ENCODE results near the gene LY6G6C.

LY6G6C gene, protein sequence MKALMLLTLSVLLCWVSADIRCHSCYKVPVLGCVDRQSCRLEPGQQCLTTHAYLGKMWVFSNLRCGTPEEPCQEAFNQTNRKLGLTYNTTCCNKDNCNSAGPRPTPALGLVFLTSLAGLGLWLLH

DNA sequence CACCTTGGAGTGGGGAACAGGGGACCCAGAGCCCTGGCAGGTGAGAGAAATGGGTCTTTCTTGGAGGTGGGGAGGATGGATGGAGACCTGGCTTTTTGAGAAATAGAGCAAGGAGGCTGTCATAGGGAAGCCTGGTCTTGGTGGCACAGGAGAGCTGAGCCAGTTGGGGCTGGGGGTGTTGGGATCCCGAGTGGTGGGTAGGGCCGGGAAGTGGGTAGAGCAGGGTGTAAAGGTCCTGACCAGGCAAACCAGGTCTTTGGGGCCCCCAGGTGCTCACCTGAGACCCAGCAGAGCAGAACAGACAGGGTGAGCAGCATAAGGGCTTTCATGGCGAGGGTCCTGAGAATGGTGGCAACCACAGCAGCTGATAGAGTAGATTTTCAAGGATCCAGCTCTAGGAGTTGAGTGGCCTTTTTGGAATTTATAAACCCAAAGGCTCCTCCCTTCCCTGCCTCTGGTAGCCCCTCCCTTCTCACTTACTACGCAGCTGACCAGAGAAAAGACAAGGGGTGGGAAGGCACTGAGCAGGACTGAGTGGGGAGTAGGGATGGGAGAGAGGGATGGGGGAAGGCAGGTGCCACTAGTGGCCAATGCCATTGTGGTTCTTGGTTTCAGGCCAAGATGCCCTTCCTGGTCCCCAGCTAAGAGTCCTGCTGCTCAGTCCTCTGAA, at the start of gene LY6G6C:
LY6G6C (minus strand) TSS at position 396 of the 670 bp plus-strand sequence; CDS start at position 329, 67 bp downstream.
- H3K4me3 ChIP-seq (ENCODE audit: low read depth, low read length) = no peak within 1 kb of the TSS
- TF ChIP-seq, protein P1, sequence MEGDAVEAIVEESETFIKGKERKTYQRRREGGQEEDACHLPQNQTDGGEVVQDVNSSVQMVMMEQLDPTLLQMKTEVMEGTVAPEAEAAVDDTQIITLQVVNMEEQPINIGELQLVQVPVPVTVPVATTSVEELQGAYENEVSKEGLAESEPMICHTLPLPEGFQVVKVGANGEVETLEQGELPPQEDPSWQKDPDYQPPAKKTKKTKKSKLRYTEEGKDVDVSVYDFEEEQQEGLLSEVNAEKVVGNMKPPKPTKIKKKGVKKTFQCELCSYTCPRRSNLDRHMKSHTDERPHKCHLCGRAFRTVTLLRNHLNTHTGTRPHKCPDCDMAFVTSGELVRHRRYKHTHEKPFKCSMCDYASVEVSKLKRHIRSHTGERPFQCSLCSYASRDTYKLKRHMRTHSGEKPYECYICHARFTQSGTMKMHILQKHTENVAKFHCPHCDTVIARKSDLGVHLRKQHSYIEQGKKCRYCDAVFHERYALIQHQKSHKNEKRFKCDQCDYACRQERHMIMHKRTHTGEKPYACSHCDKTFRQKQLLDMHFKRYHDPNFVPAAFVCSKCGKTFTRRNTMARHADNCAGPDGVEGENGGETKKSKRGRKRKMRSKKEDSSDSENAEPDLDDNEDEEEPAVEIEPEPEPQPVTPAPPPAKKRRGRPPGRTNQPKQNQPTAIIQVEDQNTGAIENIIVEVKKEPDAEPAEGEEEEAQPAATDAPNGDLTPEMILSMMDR (IDR thresholded peaks at IDR 0.05; ENCODE audit: control insufficient read depth, extremely low read depth, insufficient read depth) = no peak
- DNase-seq (ENCODE audit: low read depth) = no peak

DNA sequence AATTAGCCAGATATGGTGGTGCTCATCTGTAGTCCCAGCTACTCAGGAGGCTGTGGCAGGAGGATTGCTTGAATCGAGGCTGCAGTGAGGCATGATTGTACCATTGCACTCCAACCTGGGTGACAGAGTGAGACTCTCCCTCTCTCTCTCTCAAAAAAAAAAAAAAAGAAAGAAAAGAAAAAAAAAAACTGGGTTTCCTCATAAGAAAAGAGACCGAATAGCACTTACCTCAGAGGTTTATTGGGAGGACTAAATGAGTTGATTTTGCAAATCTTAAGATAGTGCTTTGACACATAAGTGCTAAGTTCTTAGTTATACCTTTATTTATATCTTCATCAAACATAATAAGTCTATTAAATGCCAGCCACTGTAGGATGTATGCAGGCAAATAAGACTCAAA, 49.3 kb upstream of the LY6G6C start:
- DNase-seq (ENCODE audit: low read depth) = no peak
- no peak overlapping the region for H3K4me3 ChIP-seq (ENCODE audit: low read depth, low read length)
- TF ChIP-seq, protein P1 (IDR thresholded peaks at IDR 0.05; ENCODE audit: control insufficient read depth, extremely low read depth, insufficient read depth) = no peak

DNA sequence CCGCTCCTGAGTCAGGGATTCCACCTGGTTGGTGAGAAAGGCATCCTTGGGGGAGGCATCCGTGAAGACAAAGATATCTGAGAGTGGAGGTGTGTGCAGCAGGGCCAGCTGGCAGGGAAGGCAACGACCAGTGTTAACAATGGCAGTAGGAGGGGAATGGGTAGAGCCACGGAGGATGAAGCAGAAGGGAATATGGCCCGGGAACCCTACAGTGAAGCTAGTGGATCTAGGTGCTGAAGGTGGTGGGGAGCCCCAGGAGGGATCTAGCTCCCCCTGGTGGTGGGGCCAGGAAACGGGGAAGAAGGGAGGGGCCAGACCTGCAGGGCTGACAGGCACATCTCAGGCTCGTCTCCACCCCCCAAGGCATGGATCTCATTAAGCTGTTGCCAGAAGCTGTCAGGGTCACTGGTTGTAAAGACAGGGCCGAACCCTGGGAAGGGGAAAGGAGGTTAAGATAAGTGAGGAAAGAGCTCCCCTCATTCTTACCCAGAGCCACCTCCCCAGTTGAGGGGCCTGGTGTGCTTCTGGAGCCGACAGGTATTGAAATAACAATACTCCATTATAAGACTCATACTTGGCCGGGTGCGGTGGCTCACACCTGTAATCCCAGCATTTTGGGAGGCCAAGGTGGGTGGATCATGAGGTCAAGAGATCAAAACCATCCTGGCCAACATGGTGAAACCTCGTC, 48.3 kb upstream of the LY6G6C start:
- TF ChIP-seq, protein P1 (IDR thresholded peaks at IDR 0.05; ENCODE audit: control insufficient read depth, extremely low read depth, insufficient read depth) = peak; percentile 78
- no peak for DNase-seq (ENCODE audit: low read depth)

DNA sequence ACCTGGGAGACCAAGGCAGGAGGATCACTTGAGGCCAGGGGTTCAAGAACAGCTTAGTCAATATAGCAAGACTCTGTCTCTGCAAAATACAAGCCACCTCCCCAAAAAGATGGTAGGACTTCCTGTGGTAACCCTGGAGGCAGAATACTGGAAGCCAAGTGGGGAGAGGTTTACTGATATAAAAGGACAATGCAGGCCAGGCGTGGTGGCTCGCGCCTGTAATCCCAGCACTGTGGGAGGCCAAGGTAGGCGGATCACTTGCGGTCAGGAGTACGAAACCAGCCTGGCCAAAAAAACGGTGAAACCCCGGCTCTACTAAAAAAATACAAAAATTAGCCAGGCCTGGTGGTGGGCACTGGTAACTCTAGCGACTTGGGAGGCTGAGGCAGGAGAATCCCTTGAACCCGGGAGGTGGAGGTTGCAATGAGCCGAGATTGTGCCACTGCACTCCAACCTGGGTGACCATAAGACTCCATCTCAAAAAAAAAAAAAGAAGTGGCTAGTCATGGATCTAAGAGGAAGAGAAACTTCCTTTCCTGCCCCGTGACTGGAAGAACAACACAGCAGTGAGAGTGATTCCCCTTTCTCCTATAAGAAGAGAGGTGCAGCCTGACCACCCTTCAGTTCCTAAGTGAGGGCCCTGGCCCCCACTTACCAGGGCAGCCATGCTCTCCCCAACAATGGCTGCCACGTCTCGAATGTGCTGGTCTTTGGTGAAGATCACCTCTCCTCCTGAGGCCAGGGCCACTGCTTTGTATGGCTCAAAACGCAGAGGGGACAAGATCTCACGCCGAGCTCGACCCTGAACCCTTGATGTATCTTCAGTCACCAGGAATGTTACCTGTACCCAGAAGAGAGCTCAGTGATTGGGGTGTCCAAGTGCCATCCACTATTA, 47.1 kb upstream of the LY6G6C start:
- no peak for DNase-seq (ENCODE audit: low read depth)
- H3K4me3 ChIP-seq (ENCODE audit: low read depth, low read length) = no peak overlapping the region
- TF ChIP-seq, protein P1 (IDR thresholded peaks at IDR 0.05; ENCODE audit: control insufficient read depth, extremely low read depth, insufficient read depth) = no peak

More for the DNA sequence above, 48.3 kb upstream of the LY6G6C start:
- no peak overlapping the region for H3K4me3 ChIP-seq (ENCODE audit: low read depth, low read length)

DNA sequence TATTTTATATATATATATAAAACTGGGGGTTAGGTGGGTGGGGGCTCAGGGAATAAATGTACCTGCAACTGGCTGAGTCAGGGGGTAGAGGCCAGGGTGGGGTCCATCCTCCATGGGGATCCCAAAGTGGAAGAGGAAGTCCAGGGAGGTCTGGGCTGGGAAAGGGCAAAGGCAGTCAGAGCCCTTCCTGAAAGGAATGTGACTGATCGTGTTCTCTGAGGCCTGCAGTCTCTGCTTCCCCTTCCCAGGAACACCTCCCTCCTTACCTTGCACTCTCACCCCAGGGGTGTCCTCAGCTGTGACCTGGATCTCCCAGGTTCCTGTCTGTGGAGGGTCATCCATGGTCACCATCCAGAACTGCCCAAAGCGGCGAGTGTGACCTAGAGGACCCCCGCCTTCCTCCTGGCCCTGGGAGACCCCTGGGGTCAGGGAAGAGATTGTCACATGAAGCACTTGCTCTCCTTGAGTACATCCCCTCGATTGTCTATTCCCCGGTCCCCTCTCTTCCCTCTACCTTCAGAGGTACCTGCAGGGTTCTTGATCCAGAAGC, 45.6 kb upstream of the LY6G6C start:
- H3K4me3 ChIP-seq (ENCODE audit: low read depth, low read length) = no peak overlapping the region
- no peak for DNase-seq (ENCODE audit: low read depth)
- TF ChIP-seq, protein P1 (IDR thresholded peaks at IDR 0.05; ENCODE audit: control insufficient read depth, extremely low read depth, insufficient read depth) = no peak

All from LNCaP clone FGC (cell line).